ENCODE data around the gene NID2.

Gene NID2

DNA sequence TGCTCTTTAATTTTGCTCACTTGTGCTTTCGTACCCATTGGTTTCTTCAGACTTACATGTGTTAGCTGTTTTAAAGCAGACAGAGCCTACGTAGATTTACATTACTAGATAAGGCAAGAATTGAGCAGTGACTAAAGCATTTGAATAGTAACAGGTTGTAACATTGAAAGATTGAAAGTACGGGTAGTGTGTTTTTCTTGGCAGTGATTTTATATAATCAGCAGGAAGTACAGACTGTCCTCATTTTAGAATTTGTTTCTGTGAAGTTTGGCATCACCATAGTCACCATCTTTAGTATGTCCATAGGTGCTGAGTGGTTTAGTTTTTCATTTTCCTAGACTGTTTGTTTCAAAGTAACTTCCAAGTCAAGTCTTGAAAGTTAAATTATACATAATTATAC, 65.5 kb downstream of the NID2 start:
- no peak for DNase-seq (ENCODE audit: low read depth in 2 of 2)

DNA sequence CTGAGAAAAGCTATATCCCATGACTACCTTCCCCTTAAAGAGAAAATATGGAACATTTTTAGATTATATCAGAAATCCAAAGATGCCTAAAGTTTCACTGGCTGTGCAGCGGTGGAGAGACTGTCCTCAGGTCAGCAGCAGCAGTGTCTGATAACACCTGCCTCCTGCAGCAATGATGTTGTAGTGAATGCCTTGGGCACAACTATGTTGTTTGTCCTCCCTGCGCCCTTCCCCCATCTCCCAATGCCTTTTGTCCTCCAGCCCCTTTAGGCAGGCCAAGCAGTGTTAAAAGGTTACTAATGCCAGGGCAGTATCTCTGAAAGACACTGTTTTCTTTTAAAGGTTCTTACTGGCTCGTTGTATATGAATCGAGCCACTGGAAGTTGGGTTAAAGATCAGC, 66.3 kb downstream of the NID2 start:
- no peak for DNase-seq (ENCODE audit: low read depth in 2 of 2)

DNA sequence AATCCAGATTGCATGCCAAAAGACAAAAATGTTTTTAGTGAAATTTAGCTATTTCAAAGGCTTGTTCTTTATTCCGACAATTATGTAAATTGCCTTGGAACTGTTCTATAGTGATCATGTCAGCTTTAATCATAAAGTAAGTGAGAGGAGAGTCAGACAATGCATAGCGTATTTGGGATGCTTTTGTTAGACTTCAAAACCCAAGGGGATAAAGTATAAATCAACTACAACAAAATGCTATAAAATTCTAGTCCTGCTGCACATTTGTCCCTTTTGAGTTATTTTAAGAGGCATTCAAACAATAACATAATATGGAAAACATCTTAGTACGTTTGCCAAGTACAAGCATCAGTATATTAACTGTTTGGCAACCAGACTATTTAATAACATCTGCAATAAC, 68.2 kb downstream of the NID2 start:
- no peak for DNase-seq (ENCODE audit: low read depth in 2 of 2)

DNA sequence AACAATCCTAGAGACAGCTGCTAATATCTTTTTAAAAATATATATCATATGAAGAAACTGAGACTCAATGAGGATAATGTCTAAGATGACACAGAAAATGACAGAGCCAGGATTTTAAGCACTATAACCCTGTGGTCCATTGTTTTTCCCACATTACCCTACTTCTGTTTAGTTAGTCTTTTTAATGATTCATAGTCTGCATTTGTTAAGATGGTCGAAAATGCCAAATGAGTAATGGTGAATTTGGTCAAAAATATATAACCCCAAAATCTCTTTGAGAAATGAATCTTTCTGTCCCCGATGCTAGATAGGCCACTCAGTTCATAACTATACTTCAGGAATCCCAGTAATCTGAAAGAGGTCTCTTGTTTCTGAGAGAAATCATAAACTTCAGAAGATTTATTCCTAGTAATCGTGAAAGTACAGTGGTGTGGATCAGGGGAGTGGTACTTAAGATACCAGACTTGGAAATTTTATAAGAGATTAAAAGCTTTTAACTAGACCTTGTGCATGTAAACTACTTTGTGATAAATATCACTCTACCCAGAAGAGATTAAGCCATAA, 68.8 kb downstream of the NID2 start:
- DNase-seq (ENCODE audit: low read depth in 2 of 2) = no peak

DNA sequence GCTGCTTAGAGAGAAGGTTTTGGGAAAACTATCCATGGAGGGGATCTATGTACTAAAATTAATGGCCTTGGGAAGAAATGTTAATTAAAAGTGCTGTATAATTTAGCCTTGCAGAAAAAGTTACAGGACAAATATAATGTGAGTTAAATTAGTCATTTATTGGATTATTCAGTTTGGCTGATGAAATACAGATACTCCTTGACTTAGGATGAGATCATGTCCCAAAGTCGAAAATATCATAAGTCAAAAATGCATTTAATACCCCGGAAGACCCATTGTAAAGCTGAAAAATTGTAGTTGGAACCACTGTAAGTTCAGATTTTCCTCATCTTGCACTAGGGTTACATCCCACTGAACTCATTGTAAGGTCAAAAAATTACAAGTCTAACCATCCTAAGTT, 69.8 kb downstream of the NID2 start:
- DNase-seq (ENCODE audit: low read depth in 2 of 2) = no peak

DNA sequence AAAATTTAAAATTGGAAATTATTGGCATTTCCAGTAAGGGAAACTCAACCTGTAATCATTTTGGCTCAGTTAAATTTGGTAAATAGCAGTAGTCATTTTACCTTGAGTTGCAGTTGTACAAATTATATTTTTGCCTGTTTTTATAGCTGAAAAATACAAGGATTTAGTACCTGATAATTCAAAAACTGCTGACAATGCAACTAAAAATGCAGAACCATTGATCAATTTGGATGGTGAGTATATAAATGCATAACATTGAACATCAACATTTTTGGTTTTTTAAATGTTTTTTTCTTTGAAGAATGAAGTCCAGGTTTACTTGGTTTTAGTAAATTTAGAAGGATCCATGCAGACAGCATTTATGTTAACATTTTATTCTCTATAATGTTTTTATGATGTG, 70.5 kb downstream of the NID2 start:
- no peak for DNase-seq (ENCODE audit: low read depth in 2 of 2)

DNA sequence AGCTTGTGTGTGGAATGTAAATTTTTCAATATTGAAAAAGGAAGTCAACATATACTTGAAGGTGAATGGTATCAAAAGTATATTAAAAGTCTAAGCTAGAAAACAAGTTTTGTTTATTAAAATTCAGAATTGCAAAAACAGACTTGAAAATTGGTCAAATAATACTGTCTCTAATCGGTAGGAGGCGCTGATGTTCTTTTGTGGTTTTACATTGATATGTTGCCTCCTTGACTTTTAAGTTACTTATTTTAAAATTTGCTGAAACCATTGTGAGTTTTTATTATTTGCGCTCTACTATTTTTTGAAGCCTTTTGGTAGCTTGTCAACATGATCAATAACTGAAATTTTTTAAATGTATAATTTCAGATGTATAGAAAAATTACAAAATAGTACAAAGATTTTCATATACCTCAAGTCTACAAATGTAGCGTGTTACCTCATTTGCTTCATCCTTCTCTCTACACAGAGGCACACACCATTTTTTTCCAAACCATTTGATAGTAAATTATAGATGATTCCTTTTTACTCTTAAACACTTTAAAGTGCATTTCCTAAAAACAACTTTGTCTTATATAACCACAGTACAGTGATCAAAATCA, 72.6 kb downstream of the NID2 start:
- no peak for DNase-seq (ENCODE audit: low read depth in 2 of 2)

DNA sequence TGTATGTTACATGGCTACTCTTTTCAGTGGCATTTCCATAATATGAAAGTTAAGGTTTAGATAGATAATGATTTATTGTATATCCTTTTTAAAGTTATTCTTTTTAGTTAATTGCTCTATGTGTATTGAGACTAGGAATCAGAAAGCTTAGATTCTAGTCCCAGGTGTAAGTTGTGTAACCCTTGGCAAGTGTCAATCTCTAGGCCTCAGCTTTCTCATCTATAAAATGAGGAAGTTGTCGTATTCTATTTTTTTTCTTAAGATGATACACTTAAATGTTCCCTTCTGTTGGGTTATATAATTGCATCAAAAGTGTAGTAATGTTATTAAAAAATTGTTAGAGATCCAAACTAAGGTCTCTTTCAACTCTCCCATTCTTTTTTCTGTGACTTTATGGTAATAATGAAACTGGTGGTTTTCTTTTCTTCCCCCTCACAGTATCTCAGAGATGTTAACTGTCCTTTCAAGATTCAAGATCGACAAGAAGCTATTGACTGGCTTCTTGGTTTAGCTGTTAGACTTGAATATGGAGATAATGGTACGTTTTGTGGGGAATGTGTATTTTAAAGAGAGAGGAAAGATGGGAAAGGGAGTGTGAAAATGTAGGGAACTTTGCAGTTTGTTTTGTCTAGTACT, 75.5 kb downstream of the NID2 start:
- no peak for DNase-seq (ENCODE audit: low read depth in 2 of 2)

DNA sequence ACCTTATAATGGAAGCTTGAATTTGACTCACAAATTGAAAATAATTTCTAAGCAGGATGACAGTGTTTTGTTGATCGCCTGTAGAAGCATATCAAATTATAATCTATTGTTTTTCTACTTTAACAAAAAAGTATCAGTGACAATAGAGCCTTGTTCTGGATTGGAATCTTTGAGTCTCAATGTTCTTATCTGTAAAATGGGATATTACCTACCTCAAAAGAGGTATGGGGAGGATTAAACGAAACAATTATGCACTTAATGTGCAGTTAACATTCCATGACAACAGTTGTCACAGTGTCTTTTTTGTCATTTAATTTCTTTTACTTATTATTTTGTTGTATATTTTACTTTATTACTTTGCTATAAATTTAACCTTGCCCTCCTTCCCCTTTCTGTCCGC, 78.4 kb downstream of the NID2 start:
- no peak for DNase-seq (ENCODE audit: low read depth in 2 of 2)

DNA sequence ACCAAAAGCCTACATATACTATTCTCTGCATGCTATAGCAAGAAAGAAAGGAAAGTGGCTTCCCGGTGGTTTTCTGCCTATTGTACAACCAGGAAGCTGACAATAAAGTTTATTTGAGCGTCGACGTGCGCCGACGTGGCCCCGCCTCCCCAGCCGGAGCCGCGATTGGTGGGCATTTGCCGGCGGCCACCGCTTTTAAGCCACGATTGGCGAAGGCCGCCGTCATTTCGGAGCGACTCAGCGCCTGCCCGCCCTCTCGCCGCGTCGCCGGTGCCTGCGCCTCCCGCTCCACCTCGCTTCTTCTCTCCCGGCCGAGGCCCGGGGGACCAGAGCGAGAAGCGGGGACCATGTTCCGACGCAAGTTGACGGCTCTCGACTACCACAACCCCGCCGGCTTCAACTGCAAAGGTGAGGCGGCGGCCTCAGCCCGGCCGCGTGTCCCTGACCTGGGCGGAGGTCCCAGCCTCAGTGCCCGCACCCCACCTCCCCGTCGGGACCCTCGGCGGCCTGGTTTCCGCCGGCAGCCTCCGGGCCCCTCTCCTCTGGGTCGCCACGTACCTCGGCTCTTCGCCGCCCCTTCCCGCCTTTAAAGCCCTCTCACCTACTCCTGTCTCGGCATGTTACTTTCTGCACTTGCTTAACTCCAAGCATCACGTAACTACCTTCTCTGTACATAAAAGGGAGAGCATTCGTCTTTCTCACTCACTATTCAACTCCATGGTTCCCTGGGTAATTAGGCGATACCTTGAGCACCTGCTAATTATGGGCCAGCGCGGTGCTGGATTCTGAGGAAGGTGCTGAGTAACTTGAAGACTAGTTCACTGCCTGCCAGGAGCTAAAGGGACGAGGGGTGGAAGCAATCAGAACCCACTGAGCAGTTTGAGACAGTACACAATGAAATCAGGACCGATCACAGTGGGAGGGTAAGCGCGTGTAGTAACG, 79.3 kb downstream of the NID2 start, which contains the start of gene RTRAF:
Gene RTRAF (plus strand): TSS at position 254 of the 942 bp plus-strand sequence. CDS start 94 bp downstream, at position 348.
- DNase-seq (ENCODE audit: low read depth in 2 of 2) = peak; percentile 81 to 90

DNA sequence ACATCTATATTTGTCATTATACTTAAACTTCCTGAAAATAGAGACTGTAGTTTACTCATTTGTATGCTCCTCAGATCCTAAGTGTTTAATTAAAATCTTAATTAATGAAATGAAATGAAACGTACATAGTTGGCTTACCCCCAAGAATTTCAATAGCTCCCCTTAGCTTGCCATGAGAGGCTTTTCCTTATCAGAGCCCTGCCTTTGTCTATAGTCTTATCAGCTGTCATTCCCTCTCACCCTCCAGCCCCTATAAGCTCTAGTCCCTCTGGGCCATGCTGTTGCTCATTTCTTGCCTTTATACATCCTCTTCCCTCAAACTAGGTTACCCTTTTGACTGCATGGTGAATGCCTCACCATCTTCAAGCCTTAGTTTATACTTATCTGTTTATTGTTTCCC, 80.6 kb downstream of the NID2 start:
- DNase-seq (ENCODE audit: low read depth in 2 of 2) = no peak

DNA sequence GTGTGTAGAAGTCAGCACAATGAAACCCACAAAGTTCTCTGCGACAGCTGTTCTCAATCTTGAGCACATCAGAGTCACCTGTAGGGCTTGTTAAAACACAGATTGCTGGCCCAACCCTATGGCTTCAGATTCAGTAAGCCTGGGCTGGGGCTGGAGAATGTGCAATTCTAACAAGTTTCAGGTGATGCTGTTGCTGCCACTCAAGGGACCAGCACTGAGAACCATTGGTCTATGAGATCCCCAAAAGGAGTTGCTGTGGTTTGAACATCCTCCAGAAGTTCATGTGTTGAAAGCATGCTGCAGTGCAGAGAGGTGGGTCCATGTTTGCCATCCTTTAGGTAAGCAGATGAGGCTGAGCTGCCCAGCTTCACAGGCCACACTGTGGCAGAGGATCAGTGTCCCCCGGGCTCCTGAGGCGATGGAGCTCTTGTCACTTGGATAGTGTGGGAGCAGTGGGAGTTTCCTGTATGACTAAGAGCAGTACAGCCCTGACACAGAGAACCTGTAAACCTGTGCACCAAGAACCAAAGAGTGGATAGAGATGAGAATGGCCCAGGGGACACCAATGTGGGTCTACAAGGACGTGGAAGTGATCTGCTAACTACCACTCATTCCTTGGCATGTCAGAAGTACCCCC, 87.5 kb downstream of the NID2 start:
- no peak for DNase-seq (ENCODE audit: low read depth in 2 of 2)

DNA sequence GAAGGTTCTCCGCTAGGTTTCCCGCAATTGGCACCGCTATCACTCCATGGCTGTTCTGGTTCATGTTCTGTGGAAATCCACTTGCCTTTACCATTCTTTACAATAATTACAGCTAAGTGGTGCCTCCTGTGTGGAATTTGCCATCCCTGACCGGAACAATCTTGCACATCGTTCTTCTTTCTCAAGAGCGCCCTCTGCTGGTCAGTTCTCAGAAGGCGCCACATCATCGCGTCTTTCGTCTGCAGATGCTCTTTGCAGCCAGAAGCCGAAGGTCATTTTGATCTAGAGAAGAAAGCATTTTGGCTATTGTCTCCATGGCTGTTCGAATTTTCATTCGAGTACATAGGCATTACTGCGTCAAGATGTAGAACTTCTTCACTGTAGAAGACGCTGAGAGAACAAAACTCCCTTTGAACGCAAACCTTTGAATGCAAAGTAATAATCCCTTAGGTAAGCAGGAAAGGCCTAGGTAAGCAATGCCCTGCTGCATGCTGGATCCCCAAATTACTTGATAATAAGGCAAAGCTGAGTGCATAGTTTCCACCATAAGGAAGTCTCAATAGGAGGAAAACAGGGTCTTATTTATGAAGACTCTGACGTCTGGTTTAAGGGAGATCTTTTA, 89.7 kb downstream of the NID2 start:
- peak; percentile 62 to 75 for DNase-seq (ENCODE audit: low read depth in 2 of 2)

DNA sequence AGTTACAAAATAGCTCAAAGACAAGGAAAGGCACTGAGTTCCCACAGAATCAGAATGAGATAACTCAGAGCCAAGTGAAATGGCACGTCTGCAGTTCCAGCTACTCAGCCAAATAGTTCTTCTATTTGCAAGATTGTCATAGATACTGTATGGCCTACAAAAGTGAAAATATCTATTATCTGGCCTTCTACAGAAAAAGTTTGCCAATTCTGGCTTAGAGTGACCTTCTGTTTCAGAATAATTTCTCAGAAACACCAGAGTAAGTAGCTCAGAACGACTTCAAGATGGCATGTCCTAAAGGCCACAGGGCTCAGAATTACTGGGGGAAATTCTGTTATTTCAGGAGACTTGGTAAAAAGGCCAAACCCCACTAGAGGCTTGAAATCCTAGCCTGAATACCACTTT, 90.2 kb downstream of the NID2 start:
- DNase-seq (ENCODE audit: low read depth in 2 of 2) = no peak

DNA sequence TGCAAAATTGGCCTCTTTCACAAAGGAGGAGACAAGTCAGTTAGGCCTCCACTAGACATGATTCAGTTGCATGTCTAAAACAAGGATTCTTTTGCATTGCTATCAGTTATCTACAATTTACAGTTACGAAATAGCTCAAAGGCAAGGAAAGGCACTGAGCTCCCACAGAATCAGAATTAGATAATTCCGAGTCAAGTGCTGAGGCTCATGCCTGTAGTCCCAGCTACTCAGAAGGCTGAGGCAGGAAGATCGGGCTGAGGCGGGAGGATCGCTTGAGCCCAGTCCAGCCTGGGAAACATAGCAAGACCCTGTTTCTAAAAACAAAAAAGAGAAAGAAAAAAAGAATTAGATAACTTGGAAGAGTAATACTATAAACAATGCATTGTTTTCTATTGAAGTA, 91.8 kb downstream of the NID2 start:
- no peak for DNase-seq (ENCODE audit: low read depth in 2 of 2)

DNA sequence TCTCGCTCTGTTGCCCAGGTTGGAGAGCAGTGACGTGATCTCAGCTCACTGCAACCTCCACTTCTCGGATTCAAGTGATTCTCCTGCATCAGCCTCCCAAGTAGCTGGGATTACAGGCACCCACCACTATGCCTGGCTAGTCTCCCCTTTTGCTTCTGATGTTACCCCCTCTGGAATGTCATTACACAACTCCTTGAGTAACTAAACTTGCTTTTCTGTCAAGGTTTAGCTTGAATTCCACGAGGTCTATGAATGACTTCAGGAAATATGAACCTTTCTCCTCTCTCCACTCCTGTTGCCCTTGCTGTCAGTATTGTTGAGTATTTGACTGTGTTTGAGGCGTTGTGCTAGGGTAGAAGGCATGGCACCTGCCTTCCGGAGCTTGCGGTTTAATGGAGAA, 96.3 kb downstream of the NID2 start:
- no peak for DNase-seq (ENCODE audit: low read depth in 2 of 2)

DNA sequence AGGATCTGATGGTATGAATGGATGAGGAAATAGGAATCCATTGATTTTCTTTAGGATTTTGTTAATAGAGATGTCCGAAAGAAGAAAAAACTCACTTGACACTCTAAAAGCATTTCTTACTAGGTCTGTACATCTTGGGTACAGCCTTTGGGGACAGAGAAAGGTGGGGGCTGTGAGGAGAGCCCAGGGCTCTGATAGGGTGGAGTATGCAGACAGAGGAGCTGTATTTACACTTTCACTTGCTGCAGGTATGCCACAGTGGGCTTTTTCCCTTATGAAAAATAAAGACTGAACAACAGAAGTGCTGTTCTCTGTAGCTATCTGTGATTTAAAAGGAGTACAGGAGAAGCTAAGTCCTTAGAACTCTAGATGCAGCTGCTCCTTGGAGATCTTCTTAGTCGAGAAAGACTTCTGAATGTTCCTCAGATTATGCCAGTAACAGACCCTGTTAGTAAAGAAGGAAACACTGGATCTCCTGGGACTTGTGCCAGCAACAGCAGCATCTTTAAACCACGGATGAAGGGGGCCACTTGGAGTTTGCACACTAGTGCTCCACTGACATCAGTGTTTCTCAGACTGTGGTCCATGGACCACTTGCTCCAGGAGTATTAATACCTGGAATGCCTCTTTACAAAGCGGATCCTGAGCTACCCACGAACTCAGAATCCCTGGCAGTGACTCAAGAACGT, 98.9 kb downstream of the NID2 start:
- DNase-seq (ENCODE audit: low read depth in 2 of 2) = no peak

DNA sequence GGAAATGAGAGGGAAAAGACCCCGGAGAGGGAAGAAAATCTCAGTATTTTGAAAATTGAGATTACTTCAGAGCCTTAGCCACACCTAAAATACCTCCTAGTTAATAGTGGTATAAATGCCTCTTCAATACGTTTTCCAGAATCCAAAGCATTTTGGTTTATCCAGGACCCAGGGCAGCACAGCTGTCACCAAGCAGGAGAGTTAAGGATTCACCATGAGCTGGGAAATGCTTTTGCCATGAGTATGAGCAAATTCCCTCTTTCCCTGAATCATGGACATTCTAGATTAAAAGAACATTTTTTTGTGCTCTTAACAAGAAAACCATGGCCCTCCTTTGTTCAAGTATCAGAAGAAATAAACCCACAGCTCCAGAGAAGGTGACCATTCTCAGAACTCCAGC, 101.3 kb downstream of the NID2 start:
- DNase-seq (ENCODE audit: low read depth in 2 of 2) = no peak

DNA sequence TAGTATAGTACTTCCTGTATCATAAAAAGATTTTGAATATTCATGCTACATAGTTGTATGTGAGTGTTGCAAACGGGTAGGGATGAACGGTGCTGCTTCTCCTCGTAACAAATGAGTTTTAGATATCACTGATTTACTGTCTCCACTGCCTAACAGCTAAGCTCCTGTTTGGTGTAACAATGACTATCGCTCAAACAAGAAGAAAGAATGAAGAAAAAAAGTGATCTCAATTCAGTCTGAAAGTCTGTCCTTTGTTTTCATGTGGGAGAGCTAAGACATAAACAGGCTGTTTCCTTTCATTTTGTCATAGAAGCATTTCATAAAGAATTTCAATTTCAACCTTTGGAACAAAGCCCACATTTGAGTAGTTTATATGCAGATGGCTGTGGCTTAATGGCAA, 105.6 kb downstream of the NID2 start:
- DNase-seq (ENCODE audit: low read depth in 2 of 2) = no peak

DNA sequence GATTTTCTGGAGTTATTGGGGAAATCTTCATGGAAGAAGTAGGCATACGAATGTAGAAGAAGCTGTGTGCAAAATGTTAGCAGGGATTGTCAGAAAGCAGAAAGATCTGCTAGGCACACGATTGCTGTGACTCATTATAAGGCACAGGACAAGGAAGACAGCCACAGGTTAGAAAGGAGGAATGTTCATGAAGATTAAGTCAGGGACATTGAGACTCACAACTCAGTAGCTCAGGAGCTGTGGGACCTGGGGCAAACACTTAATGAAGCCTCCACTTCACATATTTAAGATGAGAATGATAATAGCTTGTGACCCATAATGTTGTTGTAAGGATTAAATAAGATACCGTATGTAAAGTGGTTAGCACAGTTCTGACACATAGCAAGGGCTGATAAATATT, 106.1 kb downstream of the NID2 start:
- no peak for DNase-seq (ENCODE audit: low read depth in 2 of 2)

DNA sequence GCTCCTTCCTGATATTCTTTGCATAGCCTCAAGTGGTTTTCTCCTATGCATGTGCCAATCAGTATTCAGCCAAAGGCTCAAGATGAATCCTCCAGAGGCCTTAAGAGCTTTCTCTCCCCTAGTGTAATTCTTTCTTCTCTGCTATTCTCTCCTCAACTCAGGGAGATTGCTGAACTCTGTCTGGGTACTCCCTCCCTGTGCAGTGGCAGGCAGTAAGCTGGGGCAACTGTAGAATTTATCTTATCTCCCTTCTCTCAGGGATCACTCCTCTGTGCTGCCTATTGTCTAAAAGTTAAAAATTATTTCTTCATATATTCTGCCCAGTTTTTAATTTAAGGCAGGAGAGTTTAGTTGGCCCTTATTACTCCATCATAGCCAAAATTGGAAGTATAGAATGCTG, 108.0 kb downstream of the NID2 start:
- DNase-seq (ENCODE audit: low read depth in 2 of 2) = no peak
